ENCODE data around the gene LAMA4. TPM values are rescaled to one million over a fixed set of nuclear protein-coding genes. Genes with fewer than 3 reads are reported as not detected.

The LAMA4 gene
- total RNA-seq, 1 donor from 2014 or later = 18.0 TPM

DNA sequence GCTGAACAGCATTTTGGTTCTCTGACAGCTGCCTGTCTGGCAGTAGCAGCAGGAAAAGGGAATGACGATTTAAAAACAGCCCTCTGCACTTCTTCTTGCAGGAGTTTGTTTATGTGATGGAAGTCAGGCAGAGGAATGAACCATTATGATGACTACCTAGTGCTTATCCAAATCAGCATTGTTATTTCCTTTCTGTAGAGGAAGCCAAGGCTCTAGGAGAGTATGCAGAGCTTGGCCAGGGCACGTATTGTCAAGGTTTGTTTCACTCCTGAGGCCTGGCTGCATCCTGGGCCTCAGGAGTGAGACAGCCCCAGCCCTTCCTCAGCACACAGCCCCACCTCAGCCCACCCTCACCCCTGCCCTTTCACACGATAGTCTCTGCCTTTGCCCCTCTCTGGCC lies 98.5 kb downstream of the LAMA4 start:
- Mint-ChIP-seq H3K27me3 (ENCODE audit: low read depth) (no peaks in the 10 kb centered on the region), H3K4me1 (no peaks in the 10 kb centered on the region), H3K27ac (ENCODE audit: unreplicated experiment) (no peak overlapping the region), H3K36me3 (ENCODE audit: low read depth) (no peaks in the 10 kb centered on the region), H3K4me3 (no peak overlapping the region), H3K9me3 (no peaks in the 10 kb centered on the region)
- no peak for DNase-seq (ENCODE audit: low read depth, low spot score)
- TF ChIP-seq, protein P1, sequence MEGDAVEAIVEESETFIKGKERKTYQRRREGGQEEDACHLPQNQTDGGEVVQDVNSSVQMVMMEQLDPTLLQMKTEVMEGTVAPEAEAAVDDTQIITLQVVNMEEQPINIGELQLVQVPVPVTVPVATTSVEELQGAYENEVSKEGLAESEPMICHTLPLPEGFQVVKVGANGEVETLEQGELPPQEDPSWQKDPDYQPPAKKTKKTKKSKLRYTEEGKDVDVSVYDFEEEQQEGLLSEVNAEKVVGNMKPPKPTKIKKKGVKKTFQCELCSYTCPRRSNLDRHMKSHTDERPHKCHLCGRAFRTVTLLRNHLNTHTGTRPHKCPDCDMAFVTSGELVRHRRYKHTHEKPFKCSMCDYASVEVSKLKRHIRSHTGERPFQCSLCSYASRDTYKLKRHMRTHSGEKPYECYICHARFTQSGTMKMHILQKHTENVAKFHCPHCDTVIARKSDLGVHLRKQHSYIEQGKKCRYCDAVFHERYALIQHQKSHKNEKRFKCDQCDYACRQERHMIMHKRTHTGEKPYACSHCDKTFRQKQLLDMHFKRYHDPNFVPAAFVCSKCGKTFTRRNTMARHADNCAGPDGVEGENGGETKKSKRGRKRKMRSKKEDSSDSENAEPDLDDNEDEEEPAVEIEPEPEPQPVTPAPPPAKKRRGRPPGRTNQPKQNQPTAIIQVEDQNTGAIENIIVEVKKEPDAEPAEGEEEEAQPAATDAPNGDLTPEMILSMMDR (conservative IDR thresholded peaks at IDR 0.05) = no peak

DNA sequence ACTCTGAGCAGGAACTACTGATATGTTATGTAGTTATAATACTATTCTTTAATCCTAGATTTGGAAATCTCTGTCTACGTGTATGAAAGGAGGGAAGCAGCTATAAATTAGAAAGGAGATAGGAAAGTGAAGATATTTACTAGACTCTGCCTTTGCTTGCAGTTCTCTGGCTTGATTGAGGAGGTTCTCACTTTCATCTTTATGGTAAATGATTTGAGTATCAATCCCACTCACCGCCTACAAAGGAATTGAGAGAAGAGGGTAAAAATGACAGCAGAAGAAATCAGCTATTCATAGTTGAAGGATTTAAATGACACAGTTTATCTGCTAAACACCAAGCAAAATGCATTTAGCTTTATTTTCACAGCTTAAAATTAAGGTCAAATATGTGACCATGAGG lies 99.7 kb downstream of the LAMA4 start:
- Mint-ChIP-seq H3K4me1 (no peaks in the 10 kb centered on the region), H3K9me3 (no peaks in the 10 kb centered on the region), H3K4me3 (no peak overlapping the region), H3K27me3 (ENCODE audit: low read depth) (no peaks in the 10 kb centered on the region), H3K27ac (ENCODE audit: unreplicated experiment) (no peak overlapping the region), H3K36me3 (ENCODE audit: low read depth) (no peaks in the 10 kb centered on the region)
- TF ChIP-seq, protein P1 (conservative IDR thresholded peaks at IDR 0.05) = no peak
- no peak for DNase-seq (ENCODE audit: low read depth, low spot score)

DNA sequence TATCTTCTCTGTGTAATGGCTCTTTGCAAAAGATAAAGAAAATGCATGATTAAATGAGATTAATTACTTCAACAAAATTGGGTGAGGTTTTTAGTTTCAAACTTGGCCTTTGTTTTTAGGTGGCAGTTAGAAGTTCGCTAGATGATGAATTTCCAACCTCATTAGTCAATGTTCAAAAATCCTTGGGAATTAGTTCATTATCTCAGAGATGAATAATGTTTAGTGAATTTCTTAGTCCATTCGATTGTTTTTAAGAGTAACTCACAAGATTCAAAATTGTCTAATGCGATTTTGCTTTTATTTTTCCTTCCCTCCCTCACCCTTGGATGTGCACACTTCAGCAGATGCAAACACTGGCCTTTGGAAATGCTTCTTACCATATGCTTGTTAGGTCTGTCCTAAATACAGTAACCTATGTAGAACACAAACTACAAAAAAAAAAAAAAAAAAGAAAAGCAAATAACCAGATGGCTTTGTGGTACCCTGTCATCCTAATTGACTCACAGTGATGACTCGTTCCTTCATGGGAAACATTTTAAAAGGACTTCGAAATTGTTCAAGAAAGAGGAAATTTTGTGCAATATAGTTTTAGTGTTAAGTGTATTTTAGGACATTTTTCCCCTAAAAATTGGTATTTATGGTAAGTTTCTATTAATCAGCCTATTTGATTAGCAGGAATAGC lies 100.3 kb downstream of the LAMA4 start:
- Mint-ChIP-seq H3K27me3 (ENCODE audit: low read depth) (no peaks in the 10 kb centered on the region), H3K9me3 (no peaks in the 10 kb centered on the region), H3K36me3 (ENCODE audit: low read depth) (no peaks in the 10 kb centered on the region), H3K4me3 (no peak overlapping the region), H3K27ac (ENCODE audit: unreplicated experiment) (no peak overlapping the region), H3K4me1 (no peaks in the 10 kb centered on the region)
- TF ChIP-seq, protein P1 (conservative IDR thresholded peaks at IDR 0.05) = no peak
- DNase-seq (ENCODE audit: low read depth, low spot score) = no peak

DNA sequence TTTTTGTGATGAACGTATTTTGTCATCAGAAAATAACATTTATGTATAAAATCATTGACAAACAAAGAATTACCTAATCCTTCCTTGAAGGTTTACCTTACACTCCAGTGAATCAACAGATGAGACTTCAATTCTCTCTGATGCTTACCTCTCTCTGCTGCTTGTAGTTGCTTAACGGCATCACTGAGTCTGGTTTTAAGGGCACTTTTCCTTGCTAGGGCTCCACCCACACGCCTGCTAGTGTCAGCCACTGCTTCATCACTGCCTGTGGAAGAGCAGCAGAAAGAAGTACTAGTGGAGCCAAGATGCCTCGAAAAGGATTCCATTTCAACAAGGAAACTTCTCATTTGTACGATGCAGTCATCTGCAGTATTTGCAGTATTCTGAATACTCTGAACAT lies 104.0 kb downstream of the LAMA4 start:
- TF ChIP-seq, protein P1 (conservative IDR thresholded peaks at IDR 0.05) = no peak
- Mint-ChIP-seq H3K4me1 (no peaks in the 10 kb centered on the region), H3K27ac (ENCODE audit: unreplicated experiment) (peak overlapping the region; percentile 87), H3K4me3 (no peak overlapping the region), H3K9me3 (no peaks in the 10 kb centered on the region), H3K36me3 (ENCODE audit: low read depth) (no peaks in the 10 kb centered on the region), H3K27me3 (ENCODE audit: low read depth) (no peaks in the 10 kb centered on the region)
- DNase-seq (ENCODE audit: low read depth, low spot score) = no peak

DNA sequence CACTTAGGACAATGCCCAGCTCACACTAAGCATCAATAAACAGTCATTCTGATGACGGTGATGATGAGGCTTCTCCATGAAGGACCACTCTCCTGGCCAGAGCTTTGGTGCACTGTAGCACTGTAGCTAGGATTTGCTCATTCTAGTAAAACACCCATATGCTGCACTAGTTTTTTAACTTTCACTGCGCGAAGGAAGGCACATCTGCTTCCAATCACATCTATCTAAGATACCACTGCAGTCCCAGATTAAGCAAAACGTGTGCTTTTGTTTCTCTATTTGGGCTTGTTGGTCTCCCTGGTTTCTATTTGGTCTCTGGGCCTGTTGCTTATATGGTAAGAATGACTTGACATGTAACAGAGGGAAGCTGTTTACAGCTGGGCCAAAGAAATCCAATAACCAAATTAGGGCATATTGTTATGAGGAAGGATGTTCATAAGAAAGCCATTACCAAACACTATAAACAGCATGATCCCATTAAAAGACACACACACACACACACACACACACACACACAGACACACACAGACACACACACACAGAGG lies 104.6 kb downstream of the LAMA4 start:
- TF ChIP-seq, protein P1 (conservative IDR thresholded peaks at IDR 0.05) = no peak
- Mint-ChIP-seq H3K4me1 (no peaks in the 10 kb centered on the region), H3K27ac (ENCODE audit: unreplicated experiment) (no peak overlapping the region), H3K36me3 (ENCODE audit: low read depth) (no peaks in the 10 kb centered on the region), H3K4me3 (no peak overlapping the region), H3K9me3 (no peaks in the 10 kb centered on the region), H3K27me3 (ENCODE audit: low read depth) (no peaks in the 10 kb centered on the region)
- no peak for DNase-seq (ENCODE audit: low read depth, low spot score)

All from neural crest cell (in vitro differentiated cells).